DMS79 (cell line): Measurements from ENCODE around the gene KRT14.
"Not testable (repeated sequence)": the region's sequence is repeated elsewhere in the genome, so short reads cannot be mapped to it uniquely, and the experiment has no call there.

Experiments
- DNase-seq: peaks from one replicate; lab custom pipeline; 2025; lab: John Stamatoyannopoulos, UW

Gene KRT14

GRCh38 chr17:41578538-41578937 lies 8.2 kb downstream of the KRT14 start:
- DNase-seq = no peak

GRCh38 chr17:41576740-41577139 lies 10.0 kb downstream of the KRT14 start:
- DNase-seq = not testable (repeated sequence)

GRCh38 chr17:41575336-41575735 lies 11.4 kb downstream of the KRT14 start:
- DNase-seq = no peak

GRCh38 chr17:41571561-41572434 lies 14.9 kb downstream of the KRT14 start, which contains the start of gene KRT9:
Gene KRT9 (minus strand): TSS chr17:41572059. CDS start chr17:41571992, 67 bp downstream.
- DNase-seq = no peak

- no peak for DNase-seq
Observed at GRCh38 chr17:41567317-41567716, 19.4 kb downstream of the KRT14 start.

GRCh38 chr17:41565338-41565737 lies 21.4 kb downstream of the KRT14 start:
- no peak for DNase-seq

GRCh38 chr17:41563607-41564170 lies 23.0 kb downstream of the KRT14 start:
- DNase-seq = no peak

- no peak for DNase-seq
Observed at GRCh38 chr17:41561554-41561953, 25.1 kb downstream of the KRT14 start.

- no peak for DNase-seq
Observed at GRCh38 chr17:41559548-41559947, 27.1 kb downstream of the KRT14 start.

GRCh38 chr17:41556931-41557330 lies 29.8 kb downstream of the KRT14 start:
- DNase-seq = no peak

- DNase-seq = no peak
Observed at GRCh38 chr17:41556306-41556705, 30.4 kb downstream of the KRT14 start.

- no peak for DNase-seq
Observed at GRCh38 chr17:41555105-41555887, 31.4 kb downstream of the KRT14 start.

- DNase-seq = no peak
Observed at GRCh38 chr17:41553987-41554680, 32.6 kb downstream of the KRT14 start.

- no peak for DNase-seq
Observed at GRCh38 chr17:41553176-41553575, 33.5 kb downstream of the KRT14 start.

- DNase-seq = no peak
Observed at GRCh38 chr17:41552455-41552854, 34.2 kb downstream of the KRT14 start.

GRCh38 chr17:41551365-41551764 lies 35.3 kb downstream of the KRT14 start:
- no peak for DNase-seq

- no peak for DNase-seq
Observed at GRCh38 chr17:41549596-41550039, 37.1 kb downstream of the KRT14 start.

- DNase-seq = peak; percentile 40
Observed at GRCh38 chr17:41548844-41549595, 37.7 kb downstream of the KRT14 start.

- no peak for DNase-seq
Observed at GRCh38 chr17:41547921-41548843, 38.5 kb downstream of the KRT14 start.

- no peak for DNase-seq
Observed at GRCh38 chr17:41547378-41547841, 39.3 kb downstream of the KRT14 start.
